Retinal pigment epithelial cell (primary cell): ENCODE measurements around the gene SLC38A2.

Experiments
- DNase-seq: peaks from one replicate; pipeline ENCODE4 v3.0.0-alpha.2; 2010; ENCODE audit warnings: low read depth
- H3K4me3 ChIP-seq: 2 replicates; pipeline ENCODE4 v1.5.1; 2011; ENCODE audit warnings: mild to moderate bottlenecking, low read length, control low read depth, moderate library complexity
- TF ChIP-seq, protein P1 (sequence below): conservative IDR thresholded peaks from 2 replicates; pipeline ENCODE4 v1.5.1; 2011; ENCODE audit warnings: low read depth, low read length, control low read depth, inconsistent platforms

Gene SLC38A2

DNA sequence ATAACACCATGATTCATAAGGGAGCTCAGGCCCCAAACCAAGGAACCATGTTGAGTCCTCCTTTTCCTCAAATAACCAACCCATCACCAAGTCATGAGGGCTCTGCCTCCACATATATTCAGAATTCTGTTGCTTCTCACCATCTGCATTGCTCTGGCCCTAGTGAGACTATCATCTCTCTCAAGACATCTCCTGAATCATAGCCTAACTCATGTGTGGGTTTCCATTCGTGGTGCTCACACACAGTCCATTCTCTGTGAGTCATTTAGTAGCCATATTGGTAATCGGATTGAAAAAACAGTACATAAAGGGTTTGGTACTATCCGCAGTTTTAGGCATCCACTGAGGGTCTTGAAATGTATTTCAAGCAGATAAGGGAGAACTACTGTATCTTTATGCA is 5.1 kb upstream of the SLC38A2 start:
- TF ChIP-seq, protein P1, sequence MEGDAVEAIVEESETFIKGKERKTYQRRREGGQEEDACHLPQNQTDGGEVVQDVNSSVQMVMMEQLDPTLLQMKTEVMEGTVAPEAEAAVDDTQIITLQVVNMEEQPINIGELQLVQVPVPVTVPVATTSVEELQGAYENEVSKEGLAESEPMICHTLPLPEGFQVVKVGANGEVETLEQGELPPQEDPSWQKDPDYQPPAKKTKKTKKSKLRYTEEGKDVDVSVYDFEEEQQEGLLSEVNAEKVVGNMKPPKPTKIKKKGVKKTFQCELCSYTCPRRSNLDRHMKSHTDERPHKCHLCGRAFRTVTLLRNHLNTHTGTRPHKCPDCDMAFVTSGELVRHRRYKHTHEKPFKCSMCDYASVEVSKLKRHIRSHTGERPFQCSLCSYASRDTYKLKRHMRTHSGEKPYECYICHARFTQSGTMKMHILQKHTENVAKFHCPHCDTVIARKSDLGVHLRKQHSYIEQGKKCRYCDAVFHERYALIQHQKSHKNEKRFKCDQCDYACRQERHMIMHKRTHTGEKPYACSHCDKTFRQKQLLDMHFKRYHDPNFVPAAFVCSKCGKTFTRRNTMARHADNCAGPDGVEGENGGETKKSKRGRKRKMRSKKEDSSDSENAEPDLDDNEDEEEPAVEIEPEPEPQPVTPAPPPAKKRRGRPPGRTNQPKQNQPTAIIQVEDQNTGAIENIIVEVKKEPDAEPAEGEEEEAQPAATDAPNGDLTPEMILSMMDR, result no peak
- no peak for DNase-seq
- H3K4me3 ChIP-seq, result no peak overlapping the region

DNA sequence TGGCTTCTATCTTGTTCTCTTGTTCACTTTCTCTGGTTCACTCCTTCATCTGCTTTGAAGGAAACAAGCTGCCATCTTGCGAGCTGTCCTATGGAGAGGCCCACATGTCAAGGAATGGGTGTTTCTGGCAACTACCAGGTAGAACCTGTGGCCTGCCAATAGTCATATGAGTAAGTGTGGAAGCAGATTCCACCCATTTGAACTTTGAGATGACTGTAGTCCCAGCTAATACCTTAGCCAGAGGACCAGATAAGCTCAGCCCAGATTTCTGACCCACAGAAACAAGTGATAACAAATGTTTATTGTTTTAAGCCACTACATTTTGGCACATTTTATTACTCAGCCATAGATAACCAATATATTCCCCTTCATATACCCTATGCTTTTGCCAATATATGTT is 4.0 kb upstream of the SLC38A2 start:
- H3K4me3 ChIP-seq, result no peak overlapping the region
- TF ChIP-seq, protein P1, result no peak
- no peak for DNase-seq

DNA sequence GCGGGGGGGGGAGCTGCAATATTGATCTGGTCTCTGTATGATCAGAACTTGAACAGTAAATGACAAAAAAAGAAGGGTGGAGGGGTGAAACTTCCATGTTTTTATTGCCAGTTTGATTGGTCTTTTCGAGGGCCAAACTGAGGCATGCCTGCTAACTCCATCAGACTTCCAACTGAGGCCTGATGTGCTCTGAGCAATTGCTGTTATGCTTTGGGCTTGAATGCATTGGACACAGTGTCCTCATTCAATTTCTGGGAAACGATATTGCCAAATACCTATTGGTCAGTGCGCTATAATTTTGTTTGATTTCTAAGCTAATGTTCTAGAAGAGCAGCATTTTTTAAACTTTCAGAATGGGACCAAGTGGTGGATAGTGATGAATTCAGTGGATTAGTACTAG is 2.1 kb upstream of the SLC38A2 start:
- no peak for DNase-seq
- TF ChIP-seq, protein P1, result no peak
- H3K4me3 ChIP-seq, result no peak overlapping the region

DNA sequence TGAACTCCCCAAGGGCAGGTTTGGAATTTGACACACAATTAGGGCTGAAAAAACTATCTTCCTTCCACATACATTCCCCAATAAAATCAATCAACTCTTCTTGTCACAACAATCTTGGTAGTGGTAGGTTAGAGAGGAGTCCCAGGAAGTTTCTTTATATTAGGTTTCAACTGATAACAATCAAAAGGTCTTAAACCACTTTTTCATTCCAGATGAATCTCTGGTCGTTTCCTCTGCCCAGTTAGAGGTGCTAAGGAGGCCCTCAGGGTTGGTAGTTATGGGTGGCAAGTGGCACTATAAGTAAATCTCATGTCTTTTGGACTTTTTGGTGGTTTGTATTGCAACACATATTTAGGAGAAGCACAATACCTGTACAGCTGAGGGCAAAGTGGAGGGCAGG is 1.7 kb upstream of the SLC38A2 start:
- TF ChIP-seq, protein P1, result no peak
- DNase-seq, result no peak
- no peak overlapping the region for H3K4me3 ChIP-seq

DNA sequence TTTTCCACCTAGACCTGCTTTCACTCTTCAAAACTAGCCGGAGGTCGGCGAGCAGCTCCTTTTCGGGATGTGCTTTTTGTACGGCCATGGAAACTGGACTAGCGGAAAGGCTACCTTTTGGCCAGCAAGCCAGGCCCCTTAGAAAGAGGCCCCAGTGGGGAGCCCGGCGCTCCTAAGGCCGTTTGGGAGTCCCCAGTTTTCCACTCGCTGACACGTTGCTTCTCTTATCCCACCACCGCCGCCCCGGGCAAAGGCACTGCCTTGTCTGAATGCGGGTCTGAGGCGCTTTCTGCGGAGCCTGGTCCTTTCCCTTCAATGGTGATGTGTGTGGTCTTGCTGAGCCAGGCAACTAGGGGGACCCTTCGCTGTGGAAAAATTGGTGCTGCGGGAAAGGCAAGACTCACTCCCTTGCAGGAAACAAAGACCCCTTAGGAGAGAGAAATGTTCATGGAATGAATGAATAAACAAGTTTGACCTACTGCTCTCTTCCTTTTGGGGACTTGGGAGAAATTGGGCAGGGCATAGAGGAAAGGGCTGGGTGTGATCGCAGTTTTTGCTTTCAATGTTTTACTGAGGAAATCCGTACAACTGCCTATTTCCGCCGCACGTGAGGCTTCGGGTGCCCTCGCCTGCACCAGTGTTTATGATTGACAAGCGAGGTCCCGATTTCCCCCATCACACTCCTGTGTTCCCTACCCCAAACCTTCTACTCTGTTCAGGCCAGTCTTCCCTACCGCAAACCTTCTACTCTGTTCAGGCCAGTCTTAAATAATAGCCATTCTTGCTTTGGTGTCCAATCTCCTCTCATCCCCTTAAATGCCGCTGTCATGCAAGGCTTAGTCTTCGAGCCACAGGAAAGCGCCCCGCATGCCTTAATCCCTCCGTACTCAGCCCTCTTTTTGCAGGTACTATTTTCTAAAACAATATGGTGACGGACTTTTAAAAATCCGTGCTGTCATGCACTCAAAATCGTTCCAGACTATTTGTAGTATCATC is 1.0 kb upstream of the SLC38A2 start:
- peak overlapping the region; percentile 77 for H3K4me3 ChIP-seq
- no peak for DNase-seq
- TF ChIP-seq, protein P1, result peak; percentile 28

DNA sequence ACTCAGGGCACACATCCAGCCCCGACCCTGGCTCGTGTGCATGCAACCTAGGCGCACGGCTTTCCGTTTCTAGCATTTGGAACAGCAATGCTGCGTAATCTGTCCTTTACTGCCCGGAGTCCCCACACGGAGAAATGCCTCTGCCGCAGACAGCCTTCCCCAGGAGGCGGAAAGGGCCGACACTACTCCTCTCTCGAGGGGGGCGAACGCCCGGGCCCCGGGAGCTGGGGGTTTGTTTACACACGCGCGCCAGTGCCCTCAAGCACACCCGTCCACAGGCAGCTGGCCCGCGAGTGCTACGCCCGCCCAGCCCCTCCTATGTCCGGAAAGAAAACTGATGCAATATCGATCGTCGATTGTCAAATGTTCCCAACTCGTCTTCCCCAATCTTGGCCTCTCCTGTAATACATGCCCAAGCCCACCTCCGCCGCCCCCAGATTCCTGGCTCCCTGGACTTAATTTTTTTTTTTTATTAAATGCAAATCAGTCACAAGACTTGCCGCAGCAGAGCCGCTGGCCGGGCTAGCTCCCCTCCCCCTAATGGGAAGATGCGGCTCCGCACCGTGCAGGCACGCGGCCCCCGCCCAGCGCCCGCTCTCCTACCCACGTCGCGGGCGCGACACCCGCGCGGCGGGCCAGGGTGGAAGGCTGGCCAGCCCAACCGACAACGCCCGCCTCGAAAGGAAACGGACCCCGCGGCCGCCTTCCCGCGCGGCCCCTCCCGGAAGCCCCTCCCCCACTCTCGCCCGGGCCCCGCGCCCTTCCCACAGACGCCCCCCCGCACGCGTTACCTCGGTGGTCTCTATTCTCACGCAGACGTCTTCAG is 642 bp downstream of the SLC38A2 start:
- no peak for DNase-seq
- TF ChIP-seq, protein P1, result no peak
- peak overlapping the region; percentile 83 for H3K4me3 ChIP-seq
